Activated CD8-positive, alpha-beta memory T cell treated with anti-CD3 and anti-CD28 coated beads for 4 hours (primary cell): ENCODE results near the gene WDR45.
A peak's percentile ranks its signal among the peaks of the same experiment; 100 is the strongest.
"Not testable (repeated sequence)": the region's sequence is repeated elsewhere in the genome, so short reads cannot be mapped to it uniquely, and the experiment has no call there.

Source experiments
- DNase-seq, 2 donors: peaks; one replicate each; pipeline ENCODE4 v3.0.0-alpha.2; 2020; ENCODE audit warnings: low read depth in 2 of 2

WDR45 gene

GRCh38 chrX:49079489-49080428 lies at the start of gene WDR45:
Gene WDR45, minus strand, starts transcription at chrX:49079887. Its CDS starts 1,792 bp downstream, at chrX:49078095.
- peak; percentile 54 to 58 for DNase-seq

GRCh38 chrX:49129427-49129826 lies 49.7 kb upstream of the WDR45 start:
- no peak for DNase-seq

DNA sequence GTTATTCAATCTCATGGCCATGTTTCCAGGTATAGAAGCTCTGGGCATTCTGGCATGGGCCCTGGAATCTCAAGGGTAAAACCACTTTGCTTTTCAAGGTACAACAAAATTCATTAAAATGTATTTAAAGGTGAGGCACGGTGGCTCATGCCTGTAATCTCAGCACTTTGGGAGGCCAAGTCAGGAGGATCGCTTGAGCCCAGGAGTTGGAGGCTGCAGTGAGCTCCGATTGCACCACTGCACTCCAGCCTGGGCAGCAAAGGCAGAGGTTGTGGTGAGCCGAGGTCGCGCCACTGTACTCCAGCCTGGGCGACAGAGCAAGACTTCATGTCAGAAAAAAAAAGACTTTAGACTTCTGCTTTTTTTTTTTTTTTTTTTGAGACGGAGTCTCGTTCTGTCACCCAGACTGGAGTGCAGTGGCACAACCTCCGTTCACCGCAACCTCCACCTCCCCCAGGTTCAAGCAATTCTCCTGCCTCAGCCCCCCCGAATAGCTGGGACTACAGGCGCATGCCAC lies 48.1 kb upstream of the WDR45 start:
- not testable (repeated sequence) for DNase-seq

GRCh38 chrX:49122499-49122898 lies 42.8 kb upstream of the WDR45 start:
- no peak for DNase-seq

DNA sequence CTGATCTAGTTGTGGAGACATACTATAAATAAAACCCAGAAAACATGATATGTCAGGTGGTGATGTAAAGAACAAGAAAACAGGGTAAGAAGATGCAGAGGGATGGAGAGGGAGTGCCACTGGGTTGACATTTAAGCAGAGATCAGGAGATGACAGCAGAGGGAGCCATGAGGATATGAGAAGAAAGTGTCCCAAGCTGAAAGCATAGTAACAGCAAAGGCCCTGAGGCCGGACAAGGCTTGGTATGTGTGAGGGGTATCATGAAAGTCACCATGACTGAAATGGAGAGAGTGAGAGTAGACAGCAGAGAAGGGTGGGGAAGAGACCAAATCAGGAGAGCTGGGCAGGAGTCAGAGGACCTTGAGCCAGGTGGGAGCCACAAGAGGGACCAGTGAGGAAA lies 40.4 kb upstream of the WDR45 start:
- no peak for DNase-seq

- DNase-seq = no peak
These were observed 37.9 kb upstream of the WDR45 start for GRCh38 chrX:49117581-49117980.

GRCh38 chrX:49116716-49117115 lies 37.0 kb upstream of the WDR45 start:
- no peak for DNase-seq

DNA sequence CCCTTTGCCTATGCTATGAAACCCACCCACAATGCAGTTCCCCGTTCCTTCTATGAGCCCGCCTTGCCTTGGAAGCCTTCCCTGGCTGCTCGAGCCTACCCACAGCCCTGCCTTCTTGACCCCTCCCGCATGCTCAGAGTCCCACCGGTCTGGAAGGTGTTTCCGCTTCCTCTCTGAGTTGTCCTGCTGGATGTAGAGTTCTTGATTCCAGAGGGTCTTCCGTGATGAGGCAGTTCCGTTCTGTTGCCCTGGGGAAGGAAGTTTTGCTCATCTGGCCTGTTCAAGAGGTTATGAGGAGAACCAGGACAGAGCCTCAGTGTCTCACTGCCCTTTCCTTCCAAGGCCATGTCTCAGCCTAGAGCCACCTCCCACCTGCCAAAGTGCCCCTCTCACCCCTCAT lies 36.4 kb upstream of the WDR45 start:
- DNase-seq = no peak

- DNase-seq = no peak
These were observed 32.1 kb upstream of the WDR45 start for GRCh38 chrX:49111791-49112190.

DNA sequence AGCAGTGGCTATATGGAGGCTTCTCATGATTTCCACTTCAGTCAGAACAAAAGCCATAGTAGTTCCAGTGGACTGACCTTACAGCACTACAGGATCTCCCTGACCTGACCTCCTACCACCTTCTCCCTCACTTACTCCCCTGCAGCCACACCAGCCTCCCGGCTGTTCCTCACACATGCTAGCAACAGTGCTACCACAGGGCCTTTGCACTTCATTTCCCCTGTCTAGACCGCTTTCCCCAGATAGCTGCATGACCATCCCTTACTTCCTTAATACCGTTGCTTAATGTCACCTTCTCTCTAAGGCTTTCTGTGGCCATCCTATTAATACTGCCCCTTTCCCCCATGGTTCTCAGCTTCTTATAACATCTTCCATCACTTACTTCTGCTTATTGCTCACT lies 30.7 kb upstream of the WDR45 start:
- no peak for DNase-seq

- DNase-seq = no peak
These were observed 29.0 kb upstream of the WDR45 start for GRCh38 chrX:49108641-49109040.

- no peak for DNase-seq
These were observed 27.2 kb upstream of the WDR45 start for GRCh38 chrX:49106930-49107329.

DNA sequence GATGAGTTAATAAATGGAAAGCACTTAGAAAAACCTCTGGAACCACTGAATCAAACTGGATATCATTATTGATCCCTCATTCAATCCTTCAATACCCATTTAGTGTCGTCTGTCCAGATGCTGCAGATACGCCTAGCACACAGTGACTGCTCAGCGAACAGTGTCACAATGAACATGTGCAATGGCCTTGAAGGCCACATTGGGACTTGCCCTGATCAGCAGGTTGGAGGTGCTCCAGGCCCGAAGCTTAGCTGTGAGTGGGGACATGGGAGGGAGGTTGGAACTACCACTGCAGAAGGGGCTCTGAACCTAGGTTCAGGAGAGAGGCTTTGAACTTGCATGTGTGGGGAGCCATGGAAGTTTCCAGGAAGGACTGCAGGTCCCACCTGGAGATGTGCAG lies 26.6 kb upstream of the WDR45 start:
- no peak for DNase-seq

DNA sequence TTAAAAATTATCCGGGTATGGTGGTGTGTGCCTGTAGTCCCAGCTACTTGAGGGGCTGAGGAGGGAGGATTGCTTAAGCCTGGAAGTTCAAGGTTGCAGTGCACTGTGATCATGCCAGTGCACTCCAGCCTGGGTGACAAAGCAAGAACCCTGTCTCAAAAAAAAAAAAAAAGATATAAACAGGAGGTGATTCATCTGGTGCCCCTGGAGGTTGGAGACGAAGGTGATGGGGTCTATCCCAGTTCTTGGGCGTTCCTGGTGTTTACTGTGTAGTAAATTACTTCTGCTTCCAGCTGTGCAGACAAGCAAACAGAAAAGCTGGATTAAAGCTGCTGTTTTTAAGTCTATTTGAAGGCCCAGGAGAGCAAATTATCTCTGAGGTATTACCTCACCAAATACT lies 23.9 kb upstream of the WDR45 start:
- DNase-seq = no peak

GRCh38 chrX:49102190-49102589 lies 22.5 kb upstream of the WDR45 start:
- no peak for DNase-seq

- no peak for DNase-seq
These were observed 21.9 kb upstream of the WDR45 start for GRCh38 chrX:49101629-49101984.

- peak; percentile 73 to 79 for DNase-seq
These were observed 21.3 kb upstream of the WDR45 start for GRCh38 chrX:49100704-49101628.

GRCh38 chrX:49096419-49096818 lies 16.7 kb upstream of the WDR45 start:
- no peak for DNase-seq

GRCh38 chrX:49089553-49089952 lies 9.9 kb upstream of the WDR45 start:
- no peak for DNase-seq

DNA sequence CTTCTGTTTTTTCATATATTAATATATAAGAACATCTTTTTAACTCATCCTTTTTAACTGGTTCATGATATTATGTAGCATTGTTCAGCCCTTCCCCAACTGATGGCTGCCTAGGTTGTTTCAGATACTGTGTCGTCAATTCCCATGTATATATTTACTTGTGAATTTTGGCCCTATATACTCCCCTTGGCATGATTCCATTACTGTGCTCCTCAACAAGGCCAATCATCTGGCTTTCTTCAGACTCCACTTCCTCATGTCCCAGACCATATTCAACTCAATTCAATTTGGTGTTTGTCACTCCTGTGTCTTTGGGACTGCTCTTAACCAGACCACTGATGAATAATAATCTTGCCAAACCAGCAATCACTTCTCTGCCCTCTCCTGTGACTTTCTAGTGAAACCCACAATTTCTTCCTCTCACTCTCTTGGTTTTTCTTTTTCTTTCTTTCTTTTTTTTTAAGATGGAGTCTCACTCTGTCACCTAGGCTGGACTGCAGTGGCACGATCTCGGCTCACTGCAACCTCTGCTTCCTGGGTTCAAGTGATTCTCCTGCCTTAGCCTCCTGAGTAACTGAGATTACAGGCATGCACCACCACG lies 2.7 kb upstream of the WDR45 start:
- no peak for DNase-seq

GRCh38 chrX:49077941-49078340 lies 1.7 kb downstream of the WDR45 start:
- DNase-seq = no peak

DNA sequence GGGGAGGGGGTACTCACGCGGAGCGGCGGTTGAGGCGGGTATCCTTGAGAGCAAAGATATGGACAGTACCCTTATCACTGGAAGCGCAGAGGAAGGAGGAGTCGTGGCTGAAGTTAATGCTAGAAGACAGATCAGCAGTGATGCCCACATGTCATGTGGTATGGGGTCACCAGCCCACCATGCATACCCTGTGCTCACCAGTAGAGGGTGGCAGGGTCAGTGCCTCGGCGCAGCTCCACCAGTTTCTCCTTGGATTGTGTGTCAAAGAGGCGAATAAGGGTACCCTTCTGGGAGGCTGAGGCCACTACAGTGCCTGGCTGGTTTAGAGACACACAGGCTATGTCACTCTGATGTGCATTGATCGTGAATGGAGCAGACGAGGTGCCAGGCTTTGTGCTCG lies 4.3 kb downstream of the WDR45 start:
- no peak for DNase-seq
